Stimulated activated CD4-positive, alpha-beta T cell treated with anti-CD3 and anti-CD28 coated beads, Interleukin-2, amount 100 ng/mL, for 4 hours (primary cell): ENCODE data around the gene U2AF2.

Experiments
- DNase-seq: peaks from one replicate; pipeline ENCODE4 v3.0.0-alpha.2; 2020; ENCODE audit warnings: low read depth

U2AF2 gene

GRCh38 chr19:55643003-55643886 lies 11.6 kb upstream of the U2AF2 start, which contains the start of gene ZNF581:
TSS of gene ZNF581 (plus strand) at chr19:55643649. CDS start at chr19:55644572, 923 bp downstream.
- peak; percentile 69 for DNase-seq

GRCh38 chr19:55643887-55644176 lies 11.0 kb upstream of the U2AF2 start:
- DNase-seq = no peak

GRCh38 chr19:55644191-55644833 lies 10.5 kb upstream of the U2AF2 start:
- DNase-seq = no peak

GRCh38 chr19:55644842-55645511 lies 9.9 kb upstream of the U2AF2 start:
- DNase-seq = no peak

GRCh38 chr19:55645512-55645881 lies 9.3 kb upstream of the U2AF2 start:
- DNase-seq = no peak

GRCh38 chr19:55646889-55647731 lies 7.7 kb upstream of the U2AF2 start:
- DNase-seq = no peak

- DNase-seq = peak; percentile 63
These were observed 6.9 kb upstream of the U2AF2 start, which contains the start of gene CCDC106 for GRCh38 chr19:55647732-55648584. TSS of gene CCDC106 (plus strand) at chr19:55648212. CDS start at chr19:55649047, 835 bp downstream.

- no peak for DNase-seq
These were observed 6.1 kb upstream of the U2AF2 start for GRCh38 chr19:55648585-55649267.

GRCh38 chr19:55649268-55650125 lies 5.3 kb upstream of the U2AF2 start:
- DNase-seq = no peak

- DNase-seq = no peak
These were observed 4.7 kb upstream of the U2AF2 start for GRCh38 chr19:55650126-55650557.

GRCh38 chr19:55650602-55651230 lies 4.1 kb upstream of the U2AF2 start:
- DNase-seq = no peak

GRCh38 chr19:55651236-55651635 lies 3.6 kb upstream of the U2AF2 start:
- DNase-seq = no peak

GRCh38 chr19:55652311-55653128 lies 2.3 kb upstream of the U2AF2 start:
- no peak for DNase-seq

- DNase-seq = peak; percentile 99
These were observed 1.0 kb upstream of the U2AF2 start for GRCh38 chr19:55653651-55654322.

- peak; percentile 98 for DNase-seq
These were observed 440 bp upstream of the U2AF2 start for GRCh38 chr19:55654323-55654867.

- DNase-seq = no peak
These were observed 809 bp downstream of the U2AF2 start for GRCh38 chr19:55655648-55656040.

GRCh38 chr19:55656552-55656951 lies 1.7 kb downstream of the U2AF2 start:
- no peak for DNase-seq
